HCT116 (cell line): ENCODE results near the gene PDLIM3.

Experiments used
- ATF3 ChIP-seq: IDR thresholded peaks from 2 replicates; pipeline ENCODE4 v1.6.1; 2012
- CEBPB ChIP-seq: IDR thresholded peaks from 2 replicates; pipeline ENCODE4 v1.6.1; 2012; ENCODE audit warnings: low read depth
- CTCF ChIP-seq, 3 experiments: fragments of 200-600 bp in 1 of 3; sonication (generic) in 1 of 3; IDR thresholded peaks in 2 of 3; conservative IDR thresholded peaks in 1 of 3; 2 replicates each; pipeline ENCODE4 v1.5.1; 2012 to 2017; ENCODE audit warnings: low read depth in 2 of 3, low read length in 2 of 3, antibody characterized with exemption in 1 of 3, borderline replicate concordance in 1 of 3, control low read depth in 1 of 3, mild to moderate bottlenecking in 1 of 3, mixed read lengths in 1 of 3, mixed run types in 1 of 3, moderate library complexity in 1 of 3; ENCODE audit not compliant: insufficient read depth in 1 of 3
- EZH2 ChIP-seq: fragments of 200-600 bp; sonication (generic); IDR thresholded peaks from 2 replicates; pipeline ENCODE4 v1.6.1; 2017; ENCODE audit warnings: antibody characterized with exemption, mixed run types
- EZH2phosphoT487 ChIP-seq: fragments of 200-600 bp; IDR thresholded peaks from 2 replicates; pipeline ENCODE4 v1.6.1; 2018; ENCODE audit warnings: antibody characterized with exemption, borderline replicate concordance
- MAX ChIP-seq: IDR thresholded peaks from 2 replicates; pipeline ENCODE4 v1.6.1; 2012
- POLR2AphosphoS5 ChIP-seq: IDR thresholded peaks from 2 replicates; pipeline ENCODE4 v1.6.1; 2011; ENCODE audit warnings: mild to moderate bottlenecking, low read depth, low read length, moderate library complexity
- REST ChIP-seq: IDR thresholded peaks from 2 replicates; pipeline ENCODE4 v1.6.1; 2012; ENCODE audit warnings: low read depth
- SIN3A ChIP-seq: IDR thresholded peaks from 2 replicates; pipeline ENCODE4 v1.6.1; 2012; ENCODE audit warnings: low read depth
- SP1 ChIP-seq: IDR thresholded peaks from 2 replicates; pipeline ENCODE4 v1.6.1; 2012; ENCODE audit warnings: low read depth
- YY1 ChIP-seq: IDR thresholded peaks from 2 replicates; pipeline ENCODE4 v1.6.1; 2011; ENCODE audit warnings: low read length, low read depth, moderate library complexity, mild to moderate bottlenecking; ENCODE audit not compliant: insufficient replicate concordance; ENCODE audit errors: extremely low read depth
- ZNF274 ChIP-seq: fragments of 200-500 bp; sonication (Bioruptor generic); IDR thresholded peaks from 2 replicates; pipeline ENCODE4 v1.6.1; 2014; ENCODE audit warnings: mild to moderate bottlenecking, low read depth, low read length, inconsistent platforms

- TF ChIP-seq EZH2 (no peak), YY1 (peak; percentile 5), EZH2phosphoT487 (no peak), CTCF (IDR thresholded peaks at IDR 0.05 in 2 of 3, conservative IDR thresholded peaks at IDR 0.05 in 1 of 3; ENCODE audit: borderline replicate concordance in 1 of 3, insufficient read depth in 1 of 3, low read depth in 2 of 3, low read length in 2 of 3) (no peak), ZNF274 (no peak), SP1 (no peak), CEBPB (no peak), ATF3 (no peak), SIN3A (no peak), REST (no peak), MAX (no peak), POLR2AphosphoS5 (no peak)
These were observed 24.6 kb upstream of the PDLIM3 start for GRCh38 chr4:185559915-185560281.
